HAP-1 (cell line): ENCODE results near the gene EGLN1.

Experiments used
- DNase-seq, 2 experiments: peaks; one replicate each; pipeline ENCODE4 v3.0.0-alpha.2; 2016 to 2020; ENCODE audit warnings: low spot score in 2 of 2
- H3K27me3 ChIP-seq: fragments of 250-450 bp; sonication (Bioruptor Pico); 2 replicates; pipeline ENCODE4 v1.5.1; 2020; ENCODE audit warnings: low read depth, mild to moderate bottlenecking, moderate library complexity
- H3K36me3 ChIP-seq: fragments of 250-450 bp; sonication (Bioruptor Pico); replicated peaks from 2 replicates; pipeline ENCODE4 v1.5.1; 2020; ENCODE audit warnings: mild to moderate bottlenecking
- H3K4me1 ChIP-seq: fragments of 250-450 bp; sonication (Bioruptor Pico); 2 replicates; pipeline ENCODE4 v1.5.1; 2020; ENCODE audit warnings: mild to moderate bottlenecking
- H3K4me3 ChIP-seq: fragments of 250-450 bp; sonication (Bioruptor Pico); 2 replicates; pipeline ENCODE4 v1.5.1; 2020; ENCODE audit warnings: mild to moderate bottlenecking, moderate library complexity
- H3K9me3 ChIP-seq: fragments of 250-450 bp; sonication (Bioruptor Pico); 2 replicates; pipeline ENCODE4 v1.5.1; 2020; ENCODE audit warnings: mild to moderate bottlenecking, moderate library complexity
- in situ Hi-C: fragments of 300-500 bp; cut with MboI; formaldehyde crosslinking; loops from 3 replicates; pipeline ENCODE4 v1.14.3; 2020; ENCODE audit warnings: low sequenced_read_pairs, inconsistent platforms, mixed read lengths

Gene EGLN1

DNA sequence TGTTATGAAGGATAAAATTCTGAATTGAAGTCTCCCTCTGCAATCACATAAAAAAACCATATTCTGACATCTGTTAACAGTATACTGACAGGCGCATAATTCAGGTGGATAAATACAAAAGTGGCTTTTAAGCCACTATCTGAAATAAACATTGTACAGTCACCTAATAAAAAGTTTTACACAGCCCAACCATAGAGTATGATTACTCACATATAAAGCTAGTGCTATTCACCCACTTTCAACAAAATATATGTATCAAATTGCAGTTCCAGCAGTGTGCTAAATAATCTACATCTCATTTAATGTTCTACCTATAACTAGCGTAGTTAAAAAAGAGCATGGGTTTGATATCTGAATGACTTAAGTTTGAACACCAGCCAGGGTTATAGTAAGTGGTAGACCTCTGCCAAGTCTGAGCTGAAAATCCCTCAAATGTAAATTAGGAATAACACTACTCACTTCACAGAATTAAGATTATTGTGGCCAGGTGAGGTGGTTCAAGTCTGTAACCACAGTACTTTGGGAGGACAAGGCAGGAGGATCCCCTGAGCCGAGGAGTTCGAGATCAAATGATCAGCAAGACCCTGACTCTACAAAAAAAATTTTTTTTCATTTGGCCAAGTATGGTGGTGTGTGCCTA, 3.9 kb downstream of the EGLN1 start:
- H3K4me3 ChIP-seq = peak overlapping the region; percentile 62
- in situ Hi-C loops = no loop called here
- no peaks in the 10 kb centered on the region for H3K27me3 ChIP-seq
- H3K4me1 ChIP-seq = peaks cover 25% of the 10 kb centered on the region
- no peaks in the 10 kb centered on the region for H3K9me3 ChIP-seq
- no peaks in the 10 kb centered on the region for H3K36me3 ChIP-seq
- DNase-seq = peak in 1 of 2 experiments; percentile 36

DNA sequence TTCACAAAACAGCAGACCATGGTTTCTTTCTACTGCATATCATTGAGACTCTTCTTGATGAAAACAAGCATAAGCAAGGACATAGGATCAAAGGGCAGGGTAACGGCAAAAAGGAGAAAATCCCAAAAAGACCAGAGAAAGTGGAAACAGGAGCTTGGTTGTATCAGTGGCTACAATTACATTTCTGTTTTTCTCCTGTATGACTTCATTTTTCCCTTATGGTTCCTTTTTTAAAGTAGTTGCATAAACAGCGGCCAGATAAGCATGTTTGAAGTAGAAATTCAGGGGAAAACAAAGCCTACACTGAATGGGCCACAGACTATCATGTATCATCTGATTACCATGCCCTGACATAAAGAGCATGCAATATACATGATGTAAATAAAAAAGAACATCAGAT, 4.6 kb downstream of the EGLN1 start:
- peak overlapping the region; percentile 1; the same call in 1 of the 2 replicates for H3K4me3 ChIP-seq
- DNase-seq = no peak
- no peaks in the 10 kb centered on the region for H3K36me3 ChIP-seq
- no peaks in the 10 kb centered on the region for H3K9me3 ChIP-seq
- peaks cover 20% of the 10 kb centered on the region for H3K4me1 ChIP-seq
- H3K27me3 ChIP-seq = no peaks in the 10 kb centered on the region
- in situ Hi-C loops = no loop called here

- no peaks in the 10 kb centered on the region for H3K36me3 ChIP-seq
- H3K4me1 ChIP-seq = peaks cover 20% of the 10 kb centered on the region
- H3K27me3 ChIP-seq = no peaks in the 10 kb centered on the region
- H3K4me3 ChIP-seq = no peak overlapping the region
- in situ Hi-C loops = no loop called here
- H3K9me3 ChIP-seq = no peaks in the 10 kb centered on the region
- no peak for DNase-seq
Observed at GRCh38 chr1:231416901-231417300, 5.2 kb downstream of the EGLN1 start.

GRCh38 chr1:231415018-231415583, 7.0 kb downstream of the EGLN1 start:
- H3K4me1 ChIP-seq = peaks cover 20% of the 10 kb centered on the region
- H3K9me3 ChIP-seq = no peaks in the 10 kb centered on the region
- no peaks in the 10 kb centered on the region for H3K27me3 ChIP-seq
- no peak for DNase-seq
- H3K36me3 ChIP-seq = no peaks in the 10 kb centered on the region
- in situ Hi-C loops = no loop called here
- H3K4me3 ChIP-seq = no peak overlapping the region

GRCh38 chr1:231414260-231415016, 7.6 kb downstream of the EGLN1 start:
- in situ Hi-C loops = no loop called here
- no peaks in the 10 kb centered on the region for H3K36me3 ChIP-seq
- no peak for DNase-seq
- H3K4me3 ChIP-seq = no peak overlapping the region
- H3K4me1 ChIP-seq = peaks cover 20% of the 10 kb centered on the region
- H3K9me3 ChIP-seq = no peaks in the 10 kb centered on the region
- H3K27me3 ChIP-seq = no peaks in the 10 kb centered on the region

DNA sequence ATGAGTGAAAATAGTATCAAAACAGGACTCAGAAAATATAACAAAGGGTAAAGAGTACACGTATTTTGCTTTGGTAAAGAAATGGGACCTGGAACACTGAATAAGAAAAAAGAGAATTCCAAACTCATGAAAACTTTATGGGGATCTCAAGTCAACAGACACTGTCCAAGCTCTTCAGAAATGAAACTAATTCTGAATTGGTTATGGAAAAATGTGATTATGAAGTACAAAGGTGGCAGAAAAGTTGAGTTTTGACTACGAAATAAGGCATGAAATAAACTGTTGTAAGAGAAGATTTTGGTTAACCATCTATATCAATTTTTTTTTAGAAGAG, 8.4 kb downstream of the EGLN1 start:
- H3K36me3 ChIP-seq = no peaks in the 10 kb centered on the region
- H3K4me1 ChIP-seq = peaks cover 17% of the 10 kb centered on the region
- no peaks in the 10 kb centered on the region for H3K27me3 ChIP-seq
- H3K9me3 ChIP-seq = no peaks in the 10 kb centered on the region
- in situ Hi-C loops = no loop called here
- no peak for DNase-seq
- no peak overlapping the region for H3K4me3 ChIP-seq

DNA sequence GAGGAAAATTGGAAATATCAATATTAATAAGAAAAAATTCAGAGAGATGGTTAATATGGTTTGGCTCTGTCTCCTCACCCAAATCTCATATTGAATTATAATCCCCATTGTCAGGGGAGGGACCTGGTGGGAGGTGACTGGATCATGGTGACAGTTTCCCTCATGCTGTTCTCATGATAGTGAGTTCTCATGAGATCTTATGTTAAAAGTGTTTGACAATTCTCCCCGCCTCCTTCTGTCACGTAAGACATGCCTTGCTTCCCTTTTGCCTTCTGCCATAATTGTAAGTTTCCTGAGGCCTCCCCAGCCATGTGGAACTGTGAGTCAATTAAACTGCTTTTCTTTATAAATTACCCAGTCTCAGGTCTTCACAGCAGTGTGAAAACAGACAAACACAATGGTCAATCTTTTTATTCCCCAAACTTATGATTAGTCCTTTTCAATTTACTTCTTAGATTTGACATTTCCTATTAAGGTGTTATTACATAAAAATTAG, 11.0 kb downstream of the EGLN1 start:
- H3K4me1 ChIP-seq = no peaks in the 10 kb centered on the region
- no peaks in the 10 kb centered on the region for H3K36me3 ChIP-seq
- no peaks in the 10 kb centered on the region for H3K27me3 ChIP-seq
- H3K4me3 ChIP-seq = no peak overlapping the region
- in situ Hi-C loops = no loop called here
- H3K9me3 ChIP-seq = no peaks in the 10 kb centered on the region
- DNase-seq = no peak

- in situ Hi-C loops = no loop called here
- H3K36me3 ChIP-seq = no peaks in the 10 kb centered on the region
- DNase-seq = no peak
Observed at GRCh38 chr1:231410036-231410612, 12.0 kb downstream of the EGLN1 start.

DNA sequence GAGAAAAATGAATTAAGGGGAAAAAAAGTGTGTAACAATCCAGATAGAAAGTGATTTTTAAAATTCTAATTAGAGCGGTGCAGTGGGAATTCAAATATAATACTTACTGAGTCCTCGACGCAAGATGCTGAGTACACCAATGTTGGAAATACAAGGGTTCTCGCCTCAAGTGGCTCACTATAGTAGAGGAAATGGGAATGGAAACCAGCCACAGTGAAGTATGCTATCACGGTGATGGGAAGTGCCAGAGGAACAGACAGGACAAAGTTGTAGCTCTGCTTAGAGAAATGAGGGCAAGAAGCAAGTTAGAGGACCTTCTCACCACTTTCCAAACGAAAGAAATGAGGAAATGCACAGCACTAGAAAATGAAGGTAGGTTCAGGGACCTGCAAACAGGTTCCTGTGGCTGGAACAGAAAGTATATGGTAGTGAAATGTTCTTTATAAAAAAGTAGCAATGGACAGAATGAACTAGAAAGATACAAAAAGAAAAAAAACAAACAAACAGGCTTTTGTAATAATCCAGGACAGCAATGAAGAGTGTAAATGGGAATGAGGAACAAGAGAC, 13.5 kb downstream of the EGLN1 start:
- in situ Hi-C loops = no loop called here
- no peaks in the 10 kb centered on the region for H3K36me3 ChIP-seq

More at GRCh38 chr1:231410036-231410612, 12.0 kb downstream of the EGLN1 start:
- no peaks in the 10 kb centered on the region for H3K4me1 ChIP-seq
- H3K27me3 ChIP-seq = no peaks in the 10 kb centered on the region
- no peaks in the 10 kb centered on the region for H3K9me3 ChIP-seq
- no peak overlapping the region for H3K4me3 ChIP-seq

GRCh38 chr1:231407547-231408396, 14.3 kb downstream of the EGLN1 start:
- Histone ChIP-seq H3K36me3 (no peaks in the 10 kb centered on the region), H3K27me3 (no peaks in the 10 kb centered on the region), H3K4me1 (no peaks in the 10 kb centered on the region), H3K9me3 (no peaks in the 10 kb centered on the region), H3K4me3 (no peak overlapping the region)
- in situ Hi-C loops = no loop called here
- no peak for DNase-seq

More for the DNA sequence above, 13.5 kb downstream of the EGLN1 start:
- H3K4me1 ChIP-seq = no peaks in the 10 kb centered on the region
- H3K4me3 ChIP-seq = no peak overlapping the region
- no peak for DNase-seq
- no peaks in the 10 kb centered on the region for H3K27me3 ChIP-seq
- no peaks in the 10 kb centered on the region for H3K9me3 ChIP-seq

DNA sequence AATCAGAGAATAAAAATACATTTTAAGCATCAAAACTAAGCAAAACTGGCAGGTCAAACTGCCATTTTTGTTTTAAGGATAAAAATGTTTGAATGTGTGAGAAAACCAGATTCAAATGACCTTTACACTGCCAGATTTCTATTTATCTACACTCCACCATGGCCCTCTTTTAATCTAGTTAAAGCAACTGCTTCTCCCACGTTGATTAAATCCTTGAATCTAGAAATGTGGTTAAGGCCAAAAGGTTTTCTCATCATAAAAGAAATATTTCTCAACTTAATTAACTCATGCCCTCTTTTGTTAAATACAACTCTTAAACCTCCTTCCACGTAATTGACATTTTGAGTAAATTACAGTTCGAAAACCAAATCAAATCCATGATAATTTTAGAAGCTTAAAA, 15.0 kb downstream of the EGLN1 start:
- Histone ChIP-seq H3K9me3 (no peaks in the 10 kb centered on the region), H3K4me3 (no peak overlapping the region), H3K4me1 (no peaks in the 10 kb centered on the region), H3K36me3 (no peaks in the 10 kb centered on the region), H3K27me3 (no peaks in the 10 kb centered on the region)
- no peak for DNase-seq
- in situ Hi-C loops = no loop called here

GRCh38 chr1:231404318-231404717, 17.8 kb downstream of the EGLN1 start:
- Histone ChIP-seq H3K4me3 (no peak overlapping the region), H3K27me3 (no peaks in the 10 kb centered on the region), H3K4me1 (no peaks in the 10 kb centered on the region), H3K9me3 (no peaks in the 10 kb centered on the region), H3K36me3 (no peaks in the 10 kb centered on the region)
- in situ Hi-C loops = no loop called here
- no peak for DNase-seq

DNA sequence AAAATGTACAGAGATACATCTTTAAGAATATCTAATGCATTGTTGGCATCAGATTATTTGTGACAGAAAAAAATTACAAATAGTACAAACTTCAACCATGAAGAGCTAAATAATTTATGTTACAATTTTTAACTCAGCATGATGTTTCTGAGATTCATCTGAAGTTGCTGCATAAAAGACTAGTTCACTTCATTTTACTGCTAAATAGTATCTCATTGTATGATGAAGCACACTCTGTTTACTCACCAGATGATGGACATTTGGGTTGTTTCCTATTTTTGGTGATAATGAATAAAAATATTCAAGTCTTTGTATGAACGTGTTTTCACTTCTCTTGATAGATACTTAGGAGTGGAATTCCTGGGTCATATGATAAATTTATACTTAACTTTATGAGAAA, 20.6 kb downstream of the EGLN1 start:
- in situ Hi-C loops = no loop called here
- no peak for DNase-seq
- H3K9me3 ChIP-seq = no peaks in the 10 kb centered on the region
- H3K4me3 ChIP-seq = no peak overlapping the region
- no peaks in the 10 kb centered on the region for H3K36me3 ChIP-seq
- H3K4me1 ChIP-seq = no peaks in the 10 kb centered on the region
- no peaks in the 10 kb centered on the region for H3K27me3 ChIP-seq
